Esophagus muscularis mucosa (tissue), 3 donors: Measurements from ENCODE around the gene AGL.

Experiments
- POLR2AphosphoS5 ChIP-seq, 2 donors: sonication (generic); formaldehyde crosslinking; IDR thresholded peaks; one replicate each; pipeline ENCODE4 v1.6.1; 2017; ENCODE audit warnings: antibody characterized with exemption in 2 of 2
- TF ChIP-seq, protein P1 (sequence below), 3 experiments: fragments of 200-600 bp in 2 of 3; fragments of 450-650 bp in 1 of 3; sonication (generic) in 2 of 3; IDR thresholded peaks; one replicate each; pipeline ENCODE4 v1.5.1; 2017 to 2019; ENCODE audit warnings: antibody characterized with exemption in 3 of 3, mild to moderate bottlenecking in 2 of 3, moderate library complexity in 1 of 3

DNA sequence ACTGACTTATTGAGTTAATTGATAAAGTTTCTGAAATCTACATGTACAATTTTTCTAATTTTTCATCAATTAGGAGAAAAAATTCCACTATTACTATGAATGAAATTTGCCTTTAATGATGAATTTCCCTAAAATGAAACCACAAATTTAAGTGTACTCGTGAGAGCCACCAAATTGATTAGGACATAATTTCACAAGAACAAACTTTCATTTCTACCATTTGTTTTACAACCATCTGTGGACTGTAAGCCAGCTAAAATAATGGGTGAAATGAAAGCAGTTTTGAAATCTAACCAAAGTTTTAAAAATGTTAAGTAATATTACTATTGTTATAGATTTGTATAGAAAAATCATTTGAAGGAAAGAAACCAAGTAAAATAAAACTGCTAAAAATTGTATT lies 41.8 kb downstream of the AGL start:
- no peak for TF ChIP-seq POLR2AphosphoS5 (IDR thresholded peaks at IDR 0.05)
- TF ChIP-seq, protein P1, sequence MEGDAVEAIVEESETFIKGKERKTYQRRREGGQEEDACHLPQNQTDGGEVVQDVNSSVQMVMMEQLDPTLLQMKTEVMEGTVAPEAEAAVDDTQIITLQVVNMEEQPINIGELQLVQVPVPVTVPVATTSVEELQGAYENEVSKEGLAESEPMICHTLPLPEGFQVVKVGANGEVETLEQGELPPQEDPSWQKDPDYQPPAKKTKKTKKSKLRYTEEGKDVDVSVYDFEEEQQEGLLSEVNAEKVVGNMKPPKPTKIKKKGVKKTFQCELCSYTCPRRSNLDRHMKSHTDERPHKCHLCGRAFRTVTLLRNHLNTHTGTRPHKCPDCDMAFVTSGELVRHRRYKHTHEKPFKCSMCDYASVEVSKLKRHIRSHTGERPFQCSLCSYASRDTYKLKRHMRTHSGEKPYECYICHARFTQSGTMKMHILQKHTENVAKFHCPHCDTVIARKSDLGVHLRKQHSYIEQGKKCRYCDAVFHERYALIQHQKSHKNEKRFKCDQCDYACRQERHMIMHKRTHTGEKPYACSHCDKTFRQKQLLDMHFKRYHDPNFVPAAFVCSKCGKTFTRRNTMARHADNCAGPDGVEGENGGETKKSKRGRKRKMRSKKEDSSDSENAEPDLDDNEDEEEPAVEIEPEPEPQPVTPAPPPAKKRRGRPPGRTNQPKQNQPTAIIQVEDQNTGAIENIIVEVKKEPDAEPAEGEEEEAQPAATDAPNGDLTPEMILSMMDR (IDR thresholded peaks at IDR 0.05): no peak
